Measurements from ENCODE around the gene CCDC78. TPM values are rescaled to one million over a fixed set of nuclear protein-coding genes. Genes with fewer than 3 reads are reported as not detected.

The CCDC78 gene
- total and polyA plus RNA-seq, 2 of the 4 experiments (the other 2 are of a cell fraction) = 0.54 to 4.6 TPM

- WGBS, 2 experiments (ENCODE audit: extremely low coverage in 2 of 2, insufficient read length in 1 of 2) = 57% methylated on average over 19 of the region's 36 CpGs; no CpG with 5 or more reads in 1 of the 2 experiments
- ChIA-PET CTCF (no interaction called here), POLR2A (ENCODE audit: unreplicated experiment) (no interaction called here)
- dilution Hi-C loops (cut with HindIII; ENCODE audit: low sequenced_read_pairs, unreplicated experiment) (no loop called here), in situ Hi-C loops (cut with MboI; ENCODE audit: low sequenced_read_pairs) (no loop called here), intact Hi-C loops (cut with micrococcal nuclease) (no loop called here)
- H3K23ac ChIP-seq (ENCODE audit: low read depth, low read length) = no peak overlapping the region
- no peak overlapping the region for H3K14ac ChIP-seq (replicated peaks; ENCODE audit: low read depth, low read length)
- no peak overlapping the region for H4K5ac ChIP-seq (ENCODE audit: low read depth, low read length)
- H3K79me1 ChIP-seq (ENCODE audit: low read depth in 1 of 2, low read length in 2 of 2) = no peaks in the 10 kb centered on the region
- no peaks in the 10 kb centered on the region for H3K9me1 ChIP-seq (ENCODE audit: insufficient read depth, low read length)
- no peak overlapping the region for H3K9ac ChIP-seq (ENCODE audit: low read depth, low read length)
- H2AK9ac ChIP-seq (replicated peaks; ENCODE audit: low read depth, low read length, poor library complexity) = no peak overlapping the region
- no TSS peak for BruUV-seq (replicated peaks)
- no peak overlapping the region for H3K27ac ChIP-seq (ENCODE audit: insufficient read depth, low read length)
- H2AFZ ChIP-seq (replicated peaks; ENCODE audit: low read length, poor library complexity) = no peak overlapping the region
- H3K9me3 ChIP-seq (ENCODE audit: control insufficient read depth, insufficient read depth, low read length) = no peaks in the 10 kb centered on the region
- TF ChIP-seq NFE2L2 (IDR thresholded peaks at IDR 0.05; ENCODE audit: low read depth, low read length) (no peak), FOS (IDR thresholded peaks at IDR 0.05; ENCODE audit: low read depth, low read length) (no peak), POLR2A (IDR thresholded peaks at IDR 0.05; ENCODE audit: low read depth, low read length) (no peak), MAZ (IDR thresholded peaks at IDR 0.05; ENCODE audit: borderline replicate concordance, low read depth, low read length) (no peak), USF2 (IDR thresholded peaks at IDR 0.05; ENCODE audit: low read depth, low read length) (no peak), RCOR1 (IDR thresholded peaks at IDR 0.05; ENCODE audit: insufficient replicate concordance, low read length) (no peak), CEBPB (IDR thresholded peaks at IDR 0.05; ENCODE audit: low read depth, low read length) (no peak), MXI1 (IDR thresholded peaks at IDR 0.05; ENCODE audit: borderline replicate concordance, low read depth, low read length) (no peak), RAD21 (IDR thresholded peaks at IDR 0.05; ENCODE audit: low read length) (no peak), BHLHE40 (IDR thresholded peaks at IDR 0.05; ENCODE audit: low read depth, low read length) (no peak), SMC3 (IDR thresholded peaks at IDR 0.05; ENCODE audit: low read depth, low read length) (no peak), CHD1 (IDR thresholded peaks at IDR 0.05; ENCODE audit: low read depth, low read length) (no peak), RFX5 (IDR thresholded peaks at IDR 0.05; ENCODE audit: low read depth, low read length) (no peak), MAFK (IDR thresholded peaks at IDR 0.05; ENCODE audit: low read depth, low read length) (no peak)
- TF ChIP-seq, protein P1, sequence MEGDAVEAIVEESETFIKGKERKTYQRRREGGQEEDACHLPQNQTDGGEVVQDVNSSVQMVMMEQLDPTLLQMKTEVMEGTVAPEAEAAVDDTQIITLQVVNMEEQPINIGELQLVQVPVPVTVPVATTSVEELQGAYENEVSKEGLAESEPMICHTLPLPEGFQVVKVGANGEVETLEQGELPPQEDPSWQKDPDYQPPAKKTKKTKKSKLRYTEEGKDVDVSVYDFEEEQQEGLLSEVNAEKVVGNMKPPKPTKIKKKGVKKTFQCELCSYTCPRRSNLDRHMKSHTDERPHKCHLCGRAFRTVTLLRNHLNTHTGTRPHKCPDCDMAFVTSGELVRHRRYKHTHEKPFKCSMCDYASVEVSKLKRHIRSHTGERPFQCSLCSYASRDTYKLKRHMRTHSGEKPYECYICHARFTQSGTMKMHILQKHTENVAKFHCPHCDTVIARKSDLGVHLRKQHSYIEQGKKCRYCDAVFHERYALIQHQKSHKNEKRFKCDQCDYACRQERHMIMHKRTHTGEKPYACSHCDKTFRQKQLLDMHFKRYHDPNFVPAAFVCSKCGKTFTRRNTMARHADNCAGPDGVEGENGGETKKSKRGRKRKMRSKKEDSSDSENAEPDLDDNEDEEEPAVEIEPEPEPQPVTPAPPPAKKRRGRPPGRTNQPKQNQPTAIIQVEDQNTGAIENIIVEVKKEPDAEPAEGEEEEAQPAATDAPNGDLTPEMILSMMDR (conservative IDR thresholded peaks at IDR 0.05; ENCODE audit: low read depth, low read length) = no peak
- TF ChIP-seq, protein P2, sequence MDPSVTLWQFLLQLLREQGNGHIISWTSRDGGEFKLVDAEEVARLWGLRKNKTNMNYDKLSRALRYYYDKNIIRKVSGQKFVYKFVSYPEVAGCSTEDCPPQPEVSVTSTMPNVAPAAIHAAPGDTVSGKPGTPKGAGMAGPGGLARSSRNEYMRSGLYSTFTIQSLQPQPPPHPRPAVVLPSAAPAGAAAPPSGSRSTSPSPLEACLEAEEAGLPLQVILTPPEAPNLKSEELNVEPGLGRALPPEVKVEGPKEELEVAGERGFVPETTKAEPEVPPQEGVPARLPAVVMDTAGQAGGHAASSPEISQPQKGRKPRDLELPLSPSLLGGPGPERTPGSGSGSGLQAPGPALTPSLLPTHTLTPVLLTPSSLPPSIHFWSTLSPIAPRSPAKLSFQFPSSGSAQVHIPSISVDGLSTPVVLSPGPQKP (IDR thresholded peaks at IDR 0.05; ENCODE audit: borderline replicate concordance, low read depth, low read length) = no peak
- no peak overlapping the region for H2BK5ac ChIP-seq (ENCODE audit: low read depth, low read length, poor library complexity, severe bottlenecking)
- H3K4me1 ChIP-seq (ENCODE audit: control insufficient read depth, insufficient read depth, low read length) = no peaks in the 10 kb centered on the region
- H4K91ac ChIP-seq (ENCODE audit: insufficient read depth, low read depth, low read length) = no peak overlapping the region
- no peak overlapping the region for H3K18ac ChIP-seq (ENCODE audit: low read depth, low read length)
- no peak overlapping the region for H3K4ac ChIP-seq (ENCODE audit: low read depth, low read length)
- H2BK120ac ChIP-seq (ENCODE audit: low read depth, low read length) = no peak overlapping the region
- H3K4me3 ChIP-seq (ENCODE audit: insufficient read depth, low read depth, low read length) = no peak overlapping the region
- H3K56ac ChIP-seq (ENCODE audit: extremely low read depth, insufficient read depth, low read length) = no peak overlapping the region
- no peak overlapping the region for H3K4me2 ChIP-seq (ENCODE audit: low read depth, low read length)
- DNase-seq (no peak), ATAC-seq (ENCODE audit: low read depth) (no peak)
- H4K8ac ChIP-seq (ENCODE audit: low read depth in 2 of 2, low read length in 2 of 2) = no peak overlapping the region
- no peak overlapping the region for H2AK5ac ChIP-seq (ENCODE audit: low read depth, low read length)
- H3K27me3 ChIP-seq (ENCODE audit: control insufficient read depth, insufficient read depth, low read length) = peaks cover 3% of the 10 kb centered on the region; the same call in 1 of the 2 replicates
- H2BK20ac ChIP-seq (ENCODE audit: low read depth, low read length) = no peak overlapping the region
- no peaks in the 10 kb centered on the region for H3K36me3 ChIP-seq (ENCODE audit: control insufficient read depth, insufficient read depth, low read length)
- no peaks in the 10 kb centered on the region for H4K20me1 ChIP-seq (ENCODE audit: insufficient read depth, low read length)
- no peak overlapping the region for H2BK15ac ChIP-seq (ENCODE audit: low read depth, low read length)
These were observed 49.1 kb upstream of the CCDC78 start for GRCh38 chr16:775236-775796.

Data from IMR-90 (cell line).